ENCODE measurements around the gene FBXW4.

GRCh38 chr10:101571271-101571925 lies 123.6 kb downstream of the FBXW4 start:
- TF ChIP-seq CTCF (optimal IDR thresholded peaks at IDR 0.05 in 1 of 3, IDR thresholded peaks at IDR 0.05 in 1 of 3, conservative IDR thresholded peaks at IDR 0.05 in 1 of 3; ENCODE audit: extremely low read depth in 1 of 3, insufficient read depth in 2 of 3, low read length in 3 of 3) = no peak
- no peak for TF ChIP-seq EZH2 (IDR thresholded peaks at IDR 0.05; ENCODE audit: low read length)
